ENCODE measurements around the gene SLC36A2.

Gene SLC36A2

GRCh38 chr5:151283120-151283825, 64.1 kb downstream of the SLC36A2 start (continued):
- no peak for TF ChIP-seq PATZ1 (CRISPR knock-in tag; IDR thresholded peaks at IDR 0.05; ENCODE audit: borderline replicate concordance)
- no peak for TF ChIP-seq CREB5 (CRISPR knock-in tag; IDR thresholded peaks at IDR 0.05; ENCODE audit: low read depth)
- TF ChIP-seq ESRRG (CRISPR knock-in tag; IDR thresholded peaks at IDR 0.05), result no peak

- no peak for TF ChIP-seq PPARA (CRISPR knock-in tag; IDR thresholded peaks at IDR 0.05; ENCODE audit: borderline replicate concordance)
- no peak for ATAC-seq
Observed at GRCh38 chr5:151281001-151281639, 66.2 kb downstream of the SLC36A2 start.

DNA sequence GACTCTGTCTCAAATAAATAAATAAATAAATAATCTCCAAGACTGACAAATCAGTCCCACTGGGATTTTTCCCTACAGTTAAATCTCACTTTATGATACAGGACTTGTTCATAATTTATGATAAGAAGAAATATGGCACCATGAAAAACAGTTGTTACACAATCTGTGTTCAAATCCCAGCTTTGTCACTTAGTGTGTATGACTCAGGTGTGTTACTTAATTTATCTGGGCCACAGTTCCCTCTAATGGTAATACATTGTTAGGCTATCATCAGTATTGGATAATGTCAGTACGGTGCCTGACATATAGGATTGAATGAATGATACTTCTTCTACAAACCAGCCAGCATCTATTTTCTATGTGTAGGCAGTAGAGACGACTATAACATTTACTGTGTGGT, 66.9 kb downstream of the SLC36A2 start:
- no peak for TF ChIP-seq ISL1 (CRISPR knock-in tag; IDR thresholded peaks at IDR 0.05)
- TF ChIP-seq ESRRG (CRISPR knock-in tag; IDR thresholded peaks at IDR 0.05), result no peak
- no peak for TF ChIP-seq CREB5 (CRISPR knock-in tag; IDR thresholded peaks at IDR 0.05; ENCODE audit: low read depth)
- no peak for TF ChIP-seq ZNF565 (CRISPR knock-in tag; conservative IDR thresholded peaks at IDR 0.05; ENCODE audit: low read depth)
- TF ChIP-seq RARB (CRISPR knock-in tag; IDR thresholded peaks at IDR 0.05), result no peak
- TF ChIP-seq SNAI2 (CRISPR knock-in tag; IDR thresholded peaks at IDR 0.05), result no peak
- no peak for TF ChIP-seq TCF4 (CRISPR knock-in tag; IDR thresholded peaks at IDR 0.05; ENCODE audit: borderline replicate concordance)
- TF ChIP-seq, protein P1, sequence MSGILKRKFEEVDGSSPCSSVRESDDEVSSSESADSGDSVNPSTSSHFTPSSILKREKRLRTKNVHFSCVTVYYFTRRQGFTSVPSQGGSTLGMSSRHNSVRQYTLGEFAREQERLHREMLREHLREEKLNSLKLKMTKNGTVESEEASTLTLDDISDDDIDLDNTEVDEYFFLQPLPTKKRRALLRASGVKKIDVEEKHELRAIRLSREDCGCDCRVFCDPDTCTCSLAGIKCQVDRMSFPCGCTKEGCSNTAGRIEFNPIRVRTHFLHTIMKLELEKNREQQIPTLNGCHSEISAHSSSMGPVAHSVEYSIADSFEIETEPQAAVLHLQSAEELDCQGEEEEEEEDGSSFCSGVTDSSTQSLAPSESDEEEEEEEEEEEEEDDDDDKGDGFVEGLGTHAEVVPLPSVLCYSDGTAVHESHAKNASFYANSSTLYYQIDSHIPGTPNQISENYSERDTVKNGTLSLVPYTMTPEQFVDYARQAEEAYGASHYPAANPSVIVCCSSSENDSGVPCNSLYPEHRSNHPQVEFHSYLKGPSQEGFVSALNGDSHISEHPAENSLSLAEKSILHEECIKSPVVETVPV (CRISPR knock-in tag; IDR thresholded peaks at IDR 0.05), result no peak
- TF ChIP-seq PPARA (CRISPR knock-in tag; IDR thresholded peaks at IDR 0.05; ENCODE audit: borderline replicate concordance), result no peak
- no peak for ATAC-seq

DNA sequence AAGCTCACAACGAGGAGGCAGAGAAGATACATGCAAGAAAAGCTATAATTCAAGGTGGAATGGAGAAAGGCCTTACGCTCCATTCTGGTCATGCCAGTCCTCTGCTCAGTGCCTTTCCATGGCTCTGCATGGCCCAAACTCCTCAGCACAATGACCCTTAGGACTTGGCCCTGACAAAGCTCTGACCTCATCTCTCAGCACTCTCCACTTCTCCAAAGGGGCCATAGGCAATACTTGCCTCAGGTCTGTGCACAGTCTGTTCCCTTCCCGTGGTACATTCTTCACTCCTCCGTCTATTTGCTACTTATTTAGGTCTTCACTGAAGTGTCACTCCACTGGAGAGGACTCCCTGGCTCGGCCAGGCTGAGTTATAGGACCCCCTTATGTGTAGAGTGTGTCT, 68.5 kb downstream of the SLC36A2 start:
- no peak for ATAC-seq
- no peak for TF ChIP-seq ISL1 (CRISPR knock-in tag; IDR thresholded peaks at IDR 0.05)
- TF ChIP-seq, protein P1 (CRISPR knock-in tag; IDR thresholded peaks at IDR 0.05), result no peak
- no peak for TF ChIP-seq OSR1 (CRISPR knock-in tag; IDR thresholded peaks at IDR 0.05)
- no peak for TF ChIP-seq ZFP30 (CRISPR knock-in tag; IDR thresholded peaks at IDR 0.05)
- TF ChIP-seq SNAI2 (CRISPR knock-in tag; IDR thresholded peaks at IDR 0.05), result no peak
- TF ChIP-seq CREB5 (CRISPR knock-in tag; IDR thresholded peaks at IDR 0.05; ENCODE audit: low read depth), result no peak
- TF ChIP-seq ARNTL (CRISPR knock-in tag; IDR thresholded peaks at IDR 0.05; ENCODE audit: borderline replicate concordance, low read depth), result no peak
- TF ChIP-seq ZNF565 (CRISPR knock-in tag; conservative IDR thresholded peaks at IDR 0.05; ENCODE audit: low read depth), result no peak
- no peak for TF ChIP-seq TSHZ2 (CRISPR knock-in tag; IDR thresholded peaks at IDR 0.05)
- TF ChIP-seq BACH2 (CRISPR knock-in tag; IDR thresholded peaks at IDR 0.05; ENCODE audit: borderline replicate concordance), result no peak
- no peak for TF ChIP-seq CSDC2 (CRISPR knock-in tag; IDR thresholded peaks at IDR 0.05)

Measured in SK-N-SH treated with all-trans-retinoic acid at 6 μM for 48 hours (cell line).